Peyer's patch (tissue), 4 donors: Measurements from ENCODE around the gene ANKRD22. TPM values are rescaled to one million over a fixed set of nuclear protein-coding genes. Genes with fewer than 3 reads are reported as not detected.

Experiments
- DNase-seq, 3 donors: peaks; one replicate each; pipeline ENCODE4 v3.0.0-alpha.2; 2017 to 2019
- H3K27ac ChIP-seq, 4 donors: fragments of 200-600 bp; sonication (generic); one replicate each; pipeline ENCODE4 v1.5.1; 2016 to 2019
- H3K27me3 ChIP-seq, 2 donors: fragments of 200-600 bp; sonication (generic); one replicate each; pipeline ENCODE4 v1.5.1; 2019
- H3K36me3 ChIP-seq, 3 donors: fragments of 200-600 bp; sonication (generic); one replicate each; pipeline ENCODE4 v1.5.1; 2016 to 2019
- H3K4me1 ChIP-seq, 4 donors: fragments of 200-600 bp; sonication (generic); one replicate each; pipeline ENCODE4 v1.5.1; 2016 to 2019
- H3K4me3 ChIP-seq, 4 donors: fragments of 200-600 bp; sonication (generic); 1 replicate in 3 of 4; 2 replicates in 1 of 4; pipeline ENCODE4 v1.5.1; 2016 to 2019; ENCODE audit warnings: mild to moderate bottlenecking in 1 of 4
- H3K9me3 ChIP-seq, 4 donors: fragments of 200-600 bp; sonication (generic); one replicate each; pipeline ENCODE4 v1.5.1; 2016 to 2019; ENCODE audit warnings: mild to moderate bottlenecking in 1 of 4
- POLR2A ChIP-seq, 2 donors: fragments of 450-650 bp; IDR thresholded peaks; one replicate each; pipeline ENCODE4 v1.5.1; 2017; ENCODE audit warnings: antibody characterized with exemption in 2 of 2, mild to moderate bottlenecking in 2 of 2, moderate library complexity in 2 of 2
- total RNA-seq, 4 donors: library from RNA; depleted of rRNA; stranded (reverse); fragments of >200 nt; gene quantifications; one replicate each; pipeline ENCODE4 v1.1.0, GENCODE V29; 2016
- TF ChIP-seq, protein P1 (sequence below), 6 experiments: fragments of 450-650 bp in 4 of 6; fragments of 200-600 bp in 2 of 6; sonication (generic) in 1 of 6; IDR thresholded peaks; one replicate each; pipeline ENCODE4 v1.5.1; 2017 to 2019; ENCODE audit warnings: antibody characterized with exemption in 6 of 6, mild to moderate bottlenecking in 3 of 6, moderate library complexity in 1 of 6

The ANKRD22 gene
- total RNA-seq, 4 donors from 2014 or later: 0.70 to 1.5 (median 1.1) TPM; not detected in 1

DNA sequence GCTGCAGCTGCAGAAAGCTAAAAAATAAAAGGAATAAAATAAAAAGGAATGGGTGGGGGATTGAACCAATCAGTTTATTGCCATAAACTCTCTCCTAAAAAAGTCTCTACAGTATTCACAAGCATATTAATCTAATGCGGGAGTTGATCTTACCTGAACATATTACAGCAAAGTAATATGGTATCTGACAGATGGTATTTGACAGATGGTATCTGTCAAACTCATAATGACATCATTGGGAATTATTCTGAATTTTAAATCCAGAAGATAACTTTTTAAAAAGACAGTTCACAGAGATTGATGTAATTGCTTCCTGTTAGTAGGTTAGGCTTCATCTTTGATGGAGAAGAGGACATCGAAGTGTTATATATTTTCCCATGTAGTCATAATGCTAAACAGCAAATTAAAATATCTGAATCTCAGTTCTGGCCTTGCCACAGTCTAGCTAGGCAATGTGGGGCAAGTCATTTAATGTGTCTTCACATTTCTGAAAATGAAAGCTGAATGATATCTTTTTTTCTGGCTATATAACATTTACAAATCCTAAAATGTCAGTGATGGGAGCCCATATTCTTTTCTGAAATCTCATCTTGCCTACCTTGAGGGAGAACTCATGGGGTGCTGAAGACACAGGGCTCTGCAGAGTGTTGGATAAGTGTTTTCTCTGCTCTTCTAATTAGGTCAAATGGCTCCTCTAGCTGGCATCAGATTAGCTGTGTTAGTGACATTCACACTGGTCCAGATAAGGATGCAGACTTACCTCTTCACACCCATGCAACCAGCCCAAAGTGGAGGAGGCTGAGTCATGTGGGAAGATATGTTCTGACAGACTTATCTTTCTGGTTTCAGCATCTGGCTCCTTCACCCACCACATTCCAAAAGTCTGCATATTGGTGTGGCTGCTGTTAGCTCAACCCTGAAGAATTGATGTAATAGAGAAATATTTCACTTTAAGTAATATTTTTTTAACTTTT, 51.2 kb downstream of the ANKRD22 start:
- H3K36me3 ChIP-seq: no peaks in the 10 kb centered on the region
- no peak overlapping the region for H3K4me3 ChIP-seq
- no peaks in the 10 kb centered on the region for H3K9me3 ChIP-seq
- no peaks in the 10 kb centered on the region for H3K27me3 ChIP-seq
- DNase-seq: no peak
- H3K4me1 ChIP-seq: no peaks in the 10 kb centered on the region
- TF ChIP-seq POLR2A (IDR thresholded peaks at IDR 0.05): no peak
- TF ChIP-seq, protein P1, sequence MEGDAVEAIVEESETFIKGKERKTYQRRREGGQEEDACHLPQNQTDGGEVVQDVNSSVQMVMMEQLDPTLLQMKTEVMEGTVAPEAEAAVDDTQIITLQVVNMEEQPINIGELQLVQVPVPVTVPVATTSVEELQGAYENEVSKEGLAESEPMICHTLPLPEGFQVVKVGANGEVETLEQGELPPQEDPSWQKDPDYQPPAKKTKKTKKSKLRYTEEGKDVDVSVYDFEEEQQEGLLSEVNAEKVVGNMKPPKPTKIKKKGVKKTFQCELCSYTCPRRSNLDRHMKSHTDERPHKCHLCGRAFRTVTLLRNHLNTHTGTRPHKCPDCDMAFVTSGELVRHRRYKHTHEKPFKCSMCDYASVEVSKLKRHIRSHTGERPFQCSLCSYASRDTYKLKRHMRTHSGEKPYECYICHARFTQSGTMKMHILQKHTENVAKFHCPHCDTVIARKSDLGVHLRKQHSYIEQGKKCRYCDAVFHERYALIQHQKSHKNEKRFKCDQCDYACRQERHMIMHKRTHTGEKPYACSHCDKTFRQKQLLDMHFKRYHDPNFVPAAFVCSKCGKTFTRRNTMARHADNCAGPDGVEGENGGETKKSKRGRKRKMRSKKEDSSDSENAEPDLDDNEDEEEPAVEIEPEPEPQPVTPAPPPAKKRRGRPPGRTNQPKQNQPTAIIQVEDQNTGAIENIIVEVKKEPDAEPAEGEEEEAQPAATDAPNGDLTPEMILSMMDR (IDR thresholded peaks at IDR 0.05): no peak
- no peak overlapping the region for H3K27ac ChIP-seq

DNA sequence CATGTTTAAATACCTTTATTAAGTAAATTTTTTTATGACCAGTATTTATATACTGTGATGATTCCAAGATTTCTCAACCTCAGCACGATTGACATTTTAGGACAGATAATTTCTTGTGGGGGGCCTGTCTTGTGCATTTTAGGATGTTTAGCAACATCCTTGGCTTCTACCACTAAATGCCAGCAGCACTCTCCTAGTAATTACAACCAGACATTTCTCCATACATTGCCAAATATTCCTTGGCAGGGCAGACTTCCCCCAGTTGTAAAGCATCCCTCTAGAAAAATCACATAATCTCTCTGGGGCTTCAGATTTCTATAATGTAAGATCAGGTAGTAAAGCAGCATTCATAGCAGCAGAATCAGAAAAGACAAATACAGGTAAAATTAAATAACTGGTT, 56.9 kb downstream of the ANKRD22 start:
- no peaks in the 10 kb centered on the region for H3K4me1 ChIP-seq
- TF ChIP-seq, protein P1 (IDR thresholded peaks at IDR 0.05): no peak
- TF ChIP-seq POLR2A (IDR thresholded peaks at IDR 0.05): no peak
- H3K4me3 ChIP-seq: no peak overlapping the region
- no peak for DNase-seq
- H3K27me3 ChIP-seq: no peaks in the 10 kb centered on the region
- no peaks in the 10 kb centered on the region for H3K9me3 ChIP-seq
- H3K27ac ChIP-seq: no peak overlapping the region
- H3K36me3 ChIP-seq: no peaks in the 10 kb centered on the region

DNA sequence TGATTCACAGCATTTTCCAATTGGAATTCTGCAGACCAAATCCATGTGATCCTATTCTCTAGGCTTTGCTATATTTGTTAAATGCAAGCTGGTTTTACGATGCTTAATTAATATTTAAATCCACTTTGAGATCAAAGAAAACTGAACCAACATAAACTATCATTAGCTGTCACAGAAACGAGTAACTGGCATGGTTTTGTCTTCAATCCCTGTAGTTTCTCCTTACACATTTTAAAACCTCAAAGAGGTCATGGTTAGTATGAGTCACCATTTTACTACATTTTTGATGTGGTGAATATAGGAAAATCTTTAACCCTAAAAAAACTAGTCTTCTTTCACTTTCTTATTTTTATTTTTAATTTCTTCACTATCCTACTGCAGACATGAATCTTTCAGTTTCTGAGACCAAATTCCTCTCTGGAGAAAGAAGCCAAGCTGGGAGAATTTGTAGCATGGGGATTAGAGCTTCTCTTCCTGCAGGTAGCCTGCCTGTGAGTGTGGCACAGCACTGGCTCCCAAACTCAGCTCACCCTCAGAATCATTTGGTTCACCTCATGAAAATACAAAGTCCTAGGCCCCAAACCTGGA, 57.8 kb downstream of the ANKRD22 start:
- Histone ChIP-seq H3K27me3 (no peaks in the 10 kb centered on the region), H3K4me3 (no peak overlapping the region), H3K36me3 (no peaks in the 10 kb centered on the region), H3K9me3 (no peaks in the 10 kb centered on the region), H3K27ac (no peak overlapping the region), H3K4me1 (no peaks in the 10 kb centered on the region)
- TF ChIP-seq, protein P1 (IDR thresholded peaks at IDR 0.05): no peak
- no peak for DNase-seq

DNA sequence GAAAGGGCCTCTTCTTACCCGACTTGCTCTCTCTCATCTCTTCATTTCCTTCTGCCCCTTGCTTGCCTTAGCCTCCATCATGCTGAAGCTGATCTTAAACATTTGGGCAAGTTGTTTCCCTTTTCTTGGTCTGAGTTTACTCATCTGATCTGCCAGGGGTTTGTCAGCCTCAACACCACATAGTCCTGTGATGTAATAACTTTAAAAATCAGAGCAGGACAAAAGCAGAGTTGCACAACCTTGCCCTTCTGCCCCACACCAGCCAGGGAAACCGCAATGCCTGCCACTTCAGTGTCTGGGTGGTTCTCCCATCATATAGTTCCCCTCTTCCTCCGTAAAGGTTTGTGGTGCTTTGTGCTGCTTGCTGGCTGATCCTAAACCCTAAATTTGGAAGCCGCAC, 59.0 kb downstream of the ANKRD22 start:
- Histone ChIP-seq H3K27me3 (no peaks in the 10 kb centered on the region), H3K9me3 (no peaks in the 10 kb centered on the region), H3K4me3 (no peak overlapping the region), H3K4me1 (no peaks in the 10 kb centered on the region), H3K36me3 (no peaks in the 10 kb centered on the region), H3K27ac (no peak overlapping the region)
- TF ChIP-seq, protein P1 (IDR thresholded peaks at IDR 0.05): no peak
- TF ChIP-seq POLR2A (IDR thresholded peaks at IDR 0.05): no peak
- no peak for DNase-seq

DNA sequence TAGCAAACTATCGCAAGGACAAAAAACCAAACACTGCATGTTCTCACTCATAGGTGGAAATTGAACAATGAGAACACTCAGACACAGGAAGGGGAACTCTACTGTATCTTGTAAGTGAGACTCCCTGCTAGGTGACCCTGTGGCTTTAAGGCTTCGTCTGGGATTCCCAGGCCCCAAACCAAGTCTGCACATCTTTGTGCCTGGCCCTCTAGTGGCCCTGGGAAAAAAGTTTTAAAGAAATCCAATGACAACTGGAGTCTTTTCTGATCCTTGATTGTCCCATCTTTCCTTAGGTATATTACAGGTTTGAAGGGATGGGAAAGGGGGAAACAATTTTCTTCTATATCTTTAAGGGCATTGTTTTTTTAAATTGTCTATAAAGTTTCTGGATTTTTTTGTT, 59.7 kb downstream of the ANKRD22 start:
- no peaks in the 10 kb centered on the region for H3K9me3 ChIP-seq
- H3K27ac ChIP-seq: no peak overlapping the region
- H3K36me3 ChIP-seq: no peaks in the 10 kb centered on the region
- no peaks in the 10 kb centered on the region for H3K4me1 ChIP-seq
- no peaks in the 10 kb centered on the region for H3K27me3 ChIP-seq
- TF ChIP-seq, protein P1 (IDR thresholded peaks at IDR 0.05): peak in 4 of 6 experiments; percentile 20 to 54 (median 40)
- no peak for TF ChIP-seq POLR2A (IDR thresholded peaks at IDR 0.05)
- DNase-seq: peak in 1 of 3 donors; percentile 48
- no peak overlapping the region for H3K4me3 ChIP-seq
